Gastrocnemius medialis (tissue), 4 donors: Measurements from ENCODE around the gene GLI2. TPM values are rescaled to one million over a fixed set of nuclear protein-coding genes. Genes with fewer than 3 reads are reported as not detected.

Experiments used
- ATAC-seq, 2 donors: fragments of 150-250 bp; one replicate each; pipeline ENCODE4 v1.9.1; 2016
- DNase-seq, 2 donors: peaks; one replicate each; pipeline ENCODE4 v3.0.0-alpha.2; 2019
- H3K27ac ChIP-seq, 4 donors: fragments of 200-600 bp; sonication (generic); 1 replicate in 1 of 4; 2 replicates in 3 of 4; pipeline ENCODE4 v1.5.1; 2016 to 2018; ENCODE audit warnings: mild to moderate bottlenecking in 2 of 4, moderate library complexity in 1 of 4
- H3K27me3 ChIP-seq, 3 donors: fragments of 200-600 bp; sonication (generic) in 2 of 3; 1 replicate in 1 of 3; 2 replicates in 2 of 3; pipeline versions ENCODE4 v1.5.1 to v1.6.0; 2016 to 2019; ENCODE audit warnings: mild to moderate bottlenecking in 1 of 3, moderate library complexity in 1 of 3
- H3K36me3 ChIP-seq, 2 donors: fragments of 200-600 bp; sonication (generic) in 1 of 2; one replicate each; pipeline ENCODE4 v1.5.1; 2017 to 2018
- H3K4me1 ChIP-seq, 2 donors: fragments of 200-600 bp; sonication (generic) in 1 of 2; one replicate each; pipeline ENCODE4 v1.5.1; 2016 to 2017; ENCODE audit warnings: mild to moderate bottlenecking in 2 of 2
- H3K4me3 ChIP-seq, 4 donors: fragments of 200-600 bp; sonication (generic) in 3 of 4; 1 replicate in 1 of 4; 2 replicates in 3 of 4; pipeline ENCODE4 v1.5.1; 2016 to 2019; ENCODE audit warnings: mild to moderate bottlenecking in 2 of 4
- H3K9me3 ChIP-seq, 3 donors: fragments of 200-600 bp; sonication (generic) in 2 of 3; 1 replicate in 1 of 3; 2 replicates in 2 of 3; pipeline ENCODE4 v1.5.1; 2016 to 2019
- CTCF ChIP-seq, 5 experiments: fragments of 450-650 bp in 3 of 5; fragments of 200-600 bp in 2 of 5; sonication (generic) in 2 of 5; IDR thresholded peaks in 4 of 5; conservative IDR thresholded peaks in 1 of 5; 1 replicate in 4 of 5; 2 replicates in 1 of 5; pipeline ENCODE4 v1.5.1; 2016 to 2019; ENCODE audit warnings: antibody characterized with exemption in 5 of 5, mild to moderate bottlenecking in 3 of 5, moderate library complexity in 3 of 5
- POLR2A ChIP-seq, 2 donors: fragments of 450-650 bp; IDR thresholded peaks; one replicate each; pipeline ENCODE4 v1.6.1; 2017; ENCODE audit warnings: antibody characterized with exemption in 2 of 2, mild to moderate bottlenecking in 2 of 2, moderate library complexity in 2 of 2
- in situ Hi-C, 4 donors: fragments of 200-750 bp; cut with MboI; loops; one replicate each; pipeline versions ENCODE4 v1.15.0 to v1.8.0; 2017; ENCODE audit warnings: low sequenced_read_pairs in 4 of 4
- intact Hi-C: fragments of 100-400 bp; cut with DNase I; formaldehyde crosslinking; loops from one replicate; pipeline ENCODE4 v1.15.1; 2023; ENCODE audit warnings: low total_unique reads
- total RNA-seq, 4 donors: library from RNA; depleted of rRNA; stranded (reverse); fragments of >200 nt; gene quantifications; one replicate each; pipeline versions ENCODE4 v1.1.0 to v1.2.3, GENCODE V29; 2016

GLI2 gene
- total RNA-seq, 4 donors from 2014 or later = 0.27 to 0.49 (median 0.29) TPM

GRCh38 chr2:120779781-120780283 is 44.2 kb downstream of the GLI2 start:
- peaks cover 13 to 18% of the 10 kb centered on the region in 2 donors for H3K4me1 ChIP-seq
- no peak for ATAC-seq
- DNase-seq = no peak
- no peak for TF ChIP-seq CTCF (IDR thresholded peaks at IDR 0.05 in 4 of 5, conservative IDR thresholded peaks at IDR 0.05 in 1 of 5)
- TF ChIP-seq POLR2A (IDR thresholded peaks at IDR 0.05) = no peak
- no peak overlapping the region for H3K27ac ChIP-seq
- H3K4me3 ChIP-seq = no peak overlapping the region
- H3K36me3 ChIP-seq = no peaks in the 10 kb centered on the region
- intact Hi-C loops (no loop called here), in situ Hi-C loops (no loop called here)
- no peaks in the 10 kb centered on the region for H3K27me3 ChIP-seq
- no peaks in the 10 kb centered on the region for H3K9me3 ChIP-seq

GRCh38 chr2:120780402-120780801 is 44.7 kb downstream of the GLI2 start:
- no peak for DNase-seq
- peaks cover 13 to 18% of the 10 kb centered on the region in 2 donors for H3K4me1 ChIP-seq

GRCh38 chr2:120783371-120783791 is 47.7 kb downstream of the GLI2 start:
- intact Hi-C loops (no loop called here), in situ Hi-C loops (no loop called here)
- H3K36me3 ChIP-seq = no peaks in the 10 kb centered on the region
- TF ChIP-seq CTCF (IDR thresholded peaks at IDR 0.05 in 4 of 5, conservative IDR thresholded peaks at IDR 0.05 in 1 of 5) = no peak
- TF ChIP-seq POLR2A (IDR thresholded peaks at IDR 0.05) = no peak
- no peak for DNase-seq
- H3K4me1 ChIP-seq = peaks cover 13 to 18% of the 10 kb centered on the region in 2 donors
- H3K9me3 ChIP-seq = no peaks in the 10 kb centered on the region
- H3K27me3 ChIP-seq = no peaks in the 10 kb centered on the region
- peak overlapping the region in 1 of 4 donors; percentile 49 for H3K27ac ChIP-seq
- peak; percentile 60 to 61 for ATAC-seq
- no peak overlapping the region for H3K4me3 ChIP-seq

More at GRCh38 chr2:120780402-120780801, 44.7 kb downstream of the GLI2 start:
- Histone ChIP-seq H3K27ac (no peak overlapping the region), H3K36me3 (no peaks in the 10 kb centered on the region), H3K9me3 (no peaks in the 10 kb centered on the region), H3K4me3 (no peak overlapping the region), H3K27me3 (no peaks in the 10 kb centered on the region)
- TF ChIP-seq CTCF (IDR thresholded peaks at IDR 0.05 in 4 of 5, conservative IDR thresholded peaks at IDR 0.05 in 1 of 5) (no peak), POLR2A (IDR thresholded peaks at IDR 0.05) (no peak)
- intact Hi-C loops = no loop called here
- in situ Hi-C loops = no loop called here
- ATAC-seq = no peak

- H3K4me1 ChIP-seq = peaks cover 13 to 18% of the 10 kb centered on the region in 2 donors
- no peaks in the 10 kb centered on the region for H3K36me3 ChIP-seq
- intact Hi-C loops (no loop called here), in situ Hi-C loops (no loop called here)
- peak overlapping the region in 2 of 4 donors; percentile 10 to 45 for H3K27ac ChIP-seq
- H3K9me3 ChIP-seq = no peaks in the 10 kb centered on the region
- no peak for TF ChIP-seq POLR2A (IDR thresholded peaks at IDR 0.05)
- no peak for TF ChIP-seq CTCF (IDR thresholded peaks at IDR 0.05 in 4 of 5, conservative IDR thresholded peaks at IDR 0.05 in 1 of 5)
- no peak overlapping the region for H3K4me3 ChIP-seq
- DNase-seq (no peak), ATAC-seq (no peak)
- no peaks in the 10 kb centered on the region for H3K27me3 ChIP-seq
Measured at GRCh38 chr2:120783969-120784372, 48.3 kb downstream of the GLI2 start.
